Ovary (tissue), 9 donors: ENCODE measurements around the gene HOATZ. TPM values are rescaled to one million over a fixed set of nuclear protein-coding genes. Genes with fewer than 3 reads are reported as not detected.

Source experiments
- DNase-seq, 5 donors: peaks; one replicate each; pipeline ENCODE4 v3.0.0-alpha.2; 2019 to 2020
- H3K27ac ChIP-seq, 2 donors: fragments of 200-600 bp; one replicate each; pipeline versions ENCODE4 v1.5.1 to v1.8.0; 2019 to 2022
- H3K27me3 ChIP-seq: fragments of 200-600 bp; one replicate; pipeline ENCODE4 v1.8.0; 2022
- H3K36me3 ChIP-seq: fragments of 200-600 bp; sonication (generic); one replicate; pipeline ENCODE4 v1.5.1; 2019
- H3K4me1 ChIP-seq: one replicate; pipeline ENCODE4 v1.8.1; 2013; ENCODE audit warnings: mild to moderate bottlenecking, moderate library complexity; ENCODE audit not compliant: insufficient read depth
- H3K4me3 ChIP-seq: fragments of 200-600 bp; sonication (generic); one replicate; pipeline ENCODE4 v1.5.1; 2017
- H3K9me3 ChIP-seq, 2 donors: fragments of 200-600 bp in 1 of 2; sonication (generic) in 1 of 2; one replicate each; pipeline versions ENCODE4 v1.5.1 to v1.8.1; 2013 to 2019; ENCODE audit warnings: mild to moderate bottlenecking in 1 of 2, moderate library complexity in 1 of 2
- EP300 ChIP-seq: sonication (generic); formaldehyde crosslinking; IDR thresholded peaks from one replicate; pipeline ENCODE4 v1.6.1; 2017; ENCODE audit warnings: antibody characterized with exemption
- POLR2A ChIP-seq: fragments of 450-650 bp; IDR thresholded peaks from one replicate; pipeline ENCODE4 v1.6.1; 2017; ENCODE audit warnings: antibody characterized with exemption, mild to moderate bottlenecking, moderate library complexity
- WGBS, 3 donors: extraction: QIAGEN DNeasy Blood & Tissue Kit in 1 of 3; methylation state at CpG; one replicate each; pipeline versions ENCODE4 v1.1.5 to v1.1.7; 2013 to 2017; 5-methylcytosine and 5-hydroxymethylcytosine counted together
- intact Hi-C, 4 donors: fragments of 100-400 bp; cut with DNase I; formaldehyde crosslinking; loops; one replicate each; pipeline versions ENCODE4 v1.11.0 to v1.15.1; 2022 to 2023
- polyA plus RNA-seq, 2 donors: library from polyadenylated mRNA; stranded (reverse); fragments of 200-250 nt in 1 of 2; fragments of 350-450 nt in 1 of 2; fragmentation: Illumina TruSeq in 1 of 2; extraction: RNeasy Lipid Tissue Mini Kit (QIAGEN cat#74804) in 1 of 2; gene quantifications; one replicate each; pipeline ENCODE4 v1.2.3, GENCODE V29; 2013 to 2014
- total RNA-seq, 7 donors: library from RNA; depleted of rRNA in 2 of 7; stranded (reverse); fragments of >200 nt in 2 of 7; fragmentation: NEBNext Ultra II Directional in 3 of 7; extraction: Animal tissue kit (Norgen Biotek cat#: 25700) in 3 of 7; gene quantifications; one replicate each; pipeline versions ENCODE4 v1.1.0 to v1.2.4, GENCODE V29; 2016 to 2023
- TF ChIP-seq, protein P1 (sequence below), 3 donors: fragments of 450-650 bp in 2 of 3; fragments of 200-600 bp in 1 of 3; IDR thresholded peaks; one replicate each; pipeline versions ENCODE4 v1.5.1 to v1.8.0; 2016 to 2022; ENCODE audit warnings: antibody characterized with exemption in 3 of 3, mild to moderate bottlenecking in 1 of 3
- donor health status: DM: no; HTN: no; CAD: no; lungs with moderate emphysema.
- donor health status: DM: no; HTN: no; CAD: no.
- donor health status: Bipolar disorder and iron deficiency.
- donor health status: DM: yes; HTN: yes; CAD: no.
- donor health status: DM: no; HTN: no; CAD: no.
- donor health status: DM: yes; HTN: yes; CAD: no.

HOATZ gene
- total and polyA plus RNA-seq, 9 donors = 0.34 to 30.8 (median 1.9) TPM; not detected in 3

DNA sequence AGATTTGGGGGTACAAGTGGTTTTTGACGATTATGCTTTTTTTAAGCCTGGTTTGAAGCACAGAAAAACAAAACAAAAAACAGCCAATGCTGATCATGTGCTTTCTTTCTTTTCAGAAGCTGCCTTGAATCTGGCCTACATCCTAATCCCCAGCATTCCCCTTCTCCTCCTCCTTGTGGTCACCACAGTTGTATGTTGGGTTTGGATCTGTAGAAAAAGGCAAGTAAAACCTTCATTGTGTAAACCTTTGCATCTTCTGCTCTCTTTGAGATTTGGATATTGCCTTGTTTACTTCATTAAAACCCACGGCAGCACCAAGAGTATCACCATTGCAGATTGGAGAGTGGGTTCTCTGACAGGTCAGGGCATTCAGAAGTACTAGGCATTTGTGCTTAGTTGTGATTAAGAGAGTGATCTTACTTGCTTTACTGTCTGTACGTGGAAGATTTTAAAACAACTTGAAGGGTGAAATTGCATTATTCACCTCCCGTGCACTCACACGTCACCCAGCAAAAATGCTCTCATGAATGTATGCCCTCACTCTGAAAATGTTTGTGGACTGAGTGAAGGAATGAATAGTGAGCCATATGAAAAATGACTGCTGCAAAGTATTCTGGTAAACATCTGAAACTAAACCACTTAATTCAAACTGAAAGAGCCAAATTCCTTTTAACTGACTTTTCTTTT is 43.0 kb downstream of the HOATZ start:
- DNase-seq = no peak
- no peak overlapping the region for H3K27ac ChIP-seq

DNA sequence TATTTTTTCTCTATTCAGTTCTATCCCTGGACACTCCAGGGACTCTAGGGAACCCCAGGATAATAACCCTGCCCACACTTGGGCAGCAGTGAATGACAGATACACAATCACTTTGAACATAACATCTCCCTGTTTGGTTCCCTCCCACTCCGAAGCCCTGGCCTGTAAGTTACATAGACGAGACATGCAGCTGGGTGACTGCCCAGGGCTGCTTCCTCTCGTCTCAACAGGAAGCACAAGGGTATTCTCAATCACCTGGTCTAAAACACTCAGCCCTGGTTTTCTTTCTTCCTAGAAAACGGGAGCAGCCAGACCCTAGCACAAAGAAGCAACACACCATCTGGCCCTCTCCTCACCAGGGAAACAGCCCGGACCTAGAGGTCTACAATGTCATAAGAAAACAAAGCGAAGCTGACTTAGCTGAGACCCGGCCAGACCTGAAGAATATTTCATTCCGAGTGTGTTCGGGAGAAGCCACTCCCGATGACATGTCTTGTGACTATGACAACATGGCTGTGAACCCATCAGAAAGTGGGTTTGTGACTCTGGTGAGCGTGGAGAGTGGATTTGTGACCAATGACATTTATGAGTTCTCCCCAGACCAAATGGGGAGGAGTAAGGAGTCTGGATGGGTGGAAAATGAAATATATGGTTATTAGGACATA is 45.4 kb downstream of the HOATZ start:
- no peak overlapping the region for H3K27ac ChIP-seq
- no peaks in the 10 kb centered on the region for H3K36me3 ChIP-seq

More for the DNA sequence above, 43.0 kb downstream of the HOATZ start:
- H3K4me1 ChIP-seq = no peaks in the 10 kb centered on the region
- TF ChIP-seq EP300 = no peak
- TF ChIP-seq, protein P1, sequence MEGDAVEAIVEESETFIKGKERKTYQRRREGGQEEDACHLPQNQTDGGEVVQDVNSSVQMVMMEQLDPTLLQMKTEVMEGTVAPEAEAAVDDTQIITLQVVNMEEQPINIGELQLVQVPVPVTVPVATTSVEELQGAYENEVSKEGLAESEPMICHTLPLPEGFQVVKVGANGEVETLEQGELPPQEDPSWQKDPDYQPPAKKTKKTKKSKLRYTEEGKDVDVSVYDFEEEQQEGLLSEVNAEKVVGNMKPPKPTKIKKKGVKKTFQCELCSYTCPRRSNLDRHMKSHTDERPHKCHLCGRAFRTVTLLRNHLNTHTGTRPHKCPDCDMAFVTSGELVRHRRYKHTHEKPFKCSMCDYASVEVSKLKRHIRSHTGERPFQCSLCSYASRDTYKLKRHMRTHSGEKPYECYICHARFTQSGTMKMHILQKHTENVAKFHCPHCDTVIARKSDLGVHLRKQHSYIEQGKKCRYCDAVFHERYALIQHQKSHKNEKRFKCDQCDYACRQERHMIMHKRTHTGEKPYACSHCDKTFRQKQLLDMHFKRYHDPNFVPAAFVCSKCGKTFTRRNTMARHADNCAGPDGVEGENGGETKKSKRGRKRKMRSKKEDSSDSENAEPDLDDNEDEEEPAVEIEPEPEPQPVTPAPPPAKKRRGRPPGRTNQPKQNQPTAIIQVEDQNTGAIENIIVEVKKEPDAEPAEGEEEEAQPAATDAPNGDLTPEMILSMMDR (IDR thresholded peaks at IDR 0.05) = no peak
- no peak for TF ChIP-seq POLR2A
- H3K9me3 ChIP-seq = no peaks in the 10 kb centered on the region
- no peaks in the 10 kb centered on the region for H3K27me3 ChIP-seq
- 60 to 69% (median 61%) methylated on average over 5 of the region's 5 CpGs for WGBS, 3 donors
- intact Hi-C loops = no loop called here
- H3K4me3 ChIP-seq = no peak overlapping the region
- no peaks in the 10 kb centered on the region for H3K36me3 ChIP-seq

DNA sequence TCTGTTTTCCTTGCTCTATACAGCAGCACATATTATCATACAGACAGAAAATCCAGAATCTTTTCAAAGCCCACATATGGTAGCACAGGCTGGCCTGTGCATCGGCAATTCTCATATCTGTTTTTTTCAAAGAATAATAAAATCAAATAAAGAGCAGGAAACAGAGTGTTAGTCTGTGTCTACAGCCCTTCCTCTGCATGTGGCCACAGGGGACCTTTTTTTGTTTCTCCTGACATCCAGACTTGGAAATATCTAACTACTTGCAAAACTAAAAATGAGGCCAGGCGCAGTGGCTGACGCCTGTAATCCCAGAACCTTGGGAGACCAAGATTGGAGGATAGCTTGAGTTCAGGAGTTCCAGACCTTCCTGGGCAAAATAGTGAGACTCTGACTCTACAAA is 46.2 kb downstream of the HOATZ start:
- Histone ChIP-seq H3K27me3 (no peaks in the 10 kb centered on the region), H3K27ac (no peak overlapping the region), H3K4me3 (no peak overlapping the region), H3K36me3 (no peaks in the 10 kb centered on the region), H3K9me3 (no peaks in the 10 kb centered on the region), H3K4me1 (no peaks in the 10 kb centered on the region)
- WGBS, 3 donors = 93 to 95% (median 93%) methylated on average over 3 of the region's 3 CpGs
- DNase-seq = no peak
- TF ChIP-seq, protein P1 (IDR thresholded peaks at IDR 0.05) = no peak
- TF ChIP-seq EP300 (no peak), POLR2A (no peak)
- intact Hi-C loops = loop anchor here in 1 of 4 donors (5.0 kb wide), 1 partner anchor 282 kb away; no protein-coding TSS in a partner anchor

More for the DNA sequence above, 45.4 kb downstream of the HOATZ start:
- intact Hi-C loops = loop anchor here in 1 of 4 donors (5.0 kb wide), 1 partner anchor 282 kb away; no protein-coding TSS in a partner anchor
- no peaks in the 10 kb centered on the region for H3K9me3 ChIP-seq
- H3K4me1 ChIP-seq = no peaks in the 10 kb centered on the region
- TF ChIP-seq EP300 (no peak), POLR2A (no peak)
- TF ChIP-seq, protein P1 (IDR thresholded peaks at IDR 0.05) = no peak
- DNase-seq = no peak
- 81 to 82% (median 82%) methylated on average over 11 of the region's 11 CpGs for WGBS, 3 donors
- no peak overlapping the region for H3K4me3 ChIP-seq
- H3K27me3 ChIP-seq = no peaks in the 10 kb centered on the region

DNA sequence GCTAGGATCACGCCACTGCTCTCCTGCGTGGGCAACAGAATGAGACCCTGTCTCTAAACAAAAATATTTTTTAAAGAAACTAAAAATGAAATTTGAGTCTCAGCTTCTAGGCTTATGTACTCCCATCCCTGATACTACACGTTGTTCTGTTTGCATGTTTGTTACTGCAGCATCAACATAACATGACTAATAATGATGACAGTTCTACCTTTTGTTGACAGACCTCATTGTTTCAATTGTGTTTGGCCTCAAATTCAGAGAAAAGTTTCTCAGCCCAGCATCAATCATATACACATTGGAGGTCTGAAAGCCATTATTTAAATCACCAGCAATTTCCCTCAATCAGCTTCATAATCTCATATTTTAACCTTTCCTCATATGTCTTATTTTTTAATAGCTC is 46.7 kb downstream of the HOATZ start:
- 64 to 86% (median 77%) methylated on average over 3 of the region's 3 CpGs for WGBS, 3 donors
- Histone ChIP-seq H3K27me3 (no peaks in the 10 kb centered on the region), H3K4me1 (no peaks in the 10 kb centered on the region), H3K4me3 (no peak overlapping the region), H3K9me3 (no peaks in the 10 kb centered on the region), H3K27ac (no peak overlapping the region), H3K36me3 (no peaks in the 10 kb centered on the region)
- DNase-seq = no peak
- TF ChIP-seq EP300 (no peak), POLR2A (no peak)
- TF ChIP-seq, protein P1 (IDR thresholded peaks at IDR 0.05) = no peak
- intact Hi-C loops = loop anchor here in 1 of 4 donors (5.0 kb wide), 1 partner anchor 281 kb away; no protein-coding TSS in a partner anchor
